ENCODE results near the gene SCRG1.

SCRG1 gene

GRCh38 chr4:173357939-173358338 lies 41.0 kb downstream of the SCRG1 start:
- DNase-seq, result no peak

- no peak for DNase-seq
These were observed 51.4 kb downstream of the SCRG1 start for GRCh38 chr4:173347467-173347866.

- DNase-seq, result no peak
These were observed 52.8 kb downstream of the SCRG1 start for GRCh38 chr4:173346074-173346473.

GRCh38 chr4:173345648-173346047 lies 53.3 kb downstream of the SCRG1 start:
- DNase-seq, result no peak

GRCh38 chr4:173343832-173344397 lies 55.0 kb downstream of the SCRG1 start:
- no peak for DNase-seq

- no peak for DNase-seq
These were observed 61.5 kb downstream of the SCRG1 start for GRCh38 chr4:173337463-173337862.

- DNase-seq, result peak; percentile 79
These were observed 63.8 kb downstream of the SCRG1 start for GRCh38 chr4:173334891-173335752.

All from GF-D8 (cell line).